Effector memory CD4-positive, alpha-beta T cell (primary cell): Measurements from ENCODE around the gene RDX.

Experiments used
- DNase-seq, 3 donors: peaks; one replicate each; pipeline ENCODE4 v3.0.0-alpha.2; 2020
- H3K27ac ChIP-seq: 2 replicates; pipeline ENCODE4 v1.7.0; 2013; ENCODE audit warnings: mild to moderate bottlenecking, low read length, moderate library complexity; ENCODE audit not compliant: insufficient read depth, poor library complexity, severe bottlenecking
- H3K27me3 ChIP-seq: replicated peaks from 2 replicates; pipeline ENCODE4 v1.7.0; 2013; ENCODE audit warnings: mild to moderate bottlenecking, low read length; ENCODE audit not compliant: insufficient read depth, control insufficient read depth, poor library complexity, severe bottlenecking
- H3K36me3 ChIP-seq: 2 replicates; pipeline ENCODE4 v1.7.0; 2013; ENCODE audit warnings: mild to moderate bottlenecking, low read length, moderate library complexity; ENCODE audit not compliant: control insufficient read depth, insufficient read depth
- H3K4me1 ChIP-seq: 2 replicates; pipeline ENCODE4 v1.7.0; 2013; ENCODE audit warnings: low read length, mild to moderate bottlenecking; ENCODE audit not compliant: control insufficient read depth, insufficient read depth, poor library complexity, severe bottlenecking
- H3K4me3 ChIP-seq: 2 replicates; pipeline ENCODE4 v1.7.0; 2013; ENCODE audit warnings: low read length, low read depth, mild to moderate bottlenecking; ENCODE audit not compliant: insufficient read depth, poor library complexity, severe bottlenecking
- H3K9me3 ChIP-seq: 2 replicates; pipeline ENCODE4 v1.7.0; 2013; ENCODE audit warnings: mild to moderate bottlenecking, low read length, moderate library complexity; ENCODE audit not compliant: control insufficient read depth
- total RNA-seq, 3 donors: gene quantifications; one replicate each; lab custom pipeline; 2026; lab: John Stamatoyannopoulos, UW

RDX gene
- 25.8 to 32.3 (median 28.5) reads per million in 3 donors for total RNA-seq

- H3K9me3 ChIP-seq: no peaks in the 10 kb centered on the region
- H3K27me3 ChIP-seq: no peaks in the 10 kb centered on the region
- peak within 1 kb of the TSS; percentile 97 for H3K4me3 ChIP-seq
- peak within 1 kb of the TSS; percentile 44 for H3K27ac ChIP-seq
- DNase-seq: peak; percentile 41 to 56 (median 56)
- H3K4me1 ChIP-seq: no peaks in the 10 kb centered on the region
- H3K36me3 ChIP-seq: no peaks in the 10 kb centered on the region
These were observed at the start of gene RDX for GRCh38 chr11:110296226-110297075. Gene RDX, minus strand, starts transcription at chr11:110296614. Its CDS starts 16,922 bp downstream, at chr11:110279692.

GRCh38 chr11:110345743-110346142 is 49.3 kb upstream of the RDX start:
- Histone ChIP-seq H3K27me3 (no peaks in the 10 kb centered on the region), H3K4me3 (no peak overlapping the region), H3K36me3 (no peaks in the 10 kb centered on the region), H3K4me1 (no peaks in the 10 kb centered on the region), H3K9me3 (no peaks in the 10 kb centered on the region), H3K27ac (no peak overlapping the region)
- DNase-seq: no peak

DNA sequence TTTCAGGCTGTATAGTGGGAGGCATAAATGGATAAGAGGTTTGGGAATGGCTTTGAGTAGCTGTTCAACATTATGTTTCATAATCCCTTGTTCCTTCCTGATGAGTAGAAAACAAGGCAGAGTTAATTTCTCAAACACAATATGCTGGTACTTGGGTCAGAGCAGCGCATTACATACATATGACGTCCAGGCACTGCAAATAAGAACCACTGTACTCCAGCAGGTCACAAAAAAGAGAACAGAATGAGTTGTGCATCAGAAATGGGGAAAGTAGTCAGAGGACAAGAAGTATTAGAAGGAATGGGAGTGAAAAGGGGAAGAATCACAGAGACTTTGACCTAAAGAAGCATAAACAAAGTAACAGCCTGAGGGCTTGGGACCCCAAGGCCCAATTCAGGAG is 44.0 kb upstream of the RDX start:
- Histone ChIP-seq H3K9me3 (no peaks in the 10 kb centered on the region), H3K27ac (no peak overlapping the region), H3K4me1 (no peaks in the 10 kb centered on the region), H3K27me3 (no peaks in the 10 kb centered on the region), H3K4me3 (no peak overlapping the region), H3K36me3 (no peaks in the 10 kb centered on the region)
- DNase-seq: no peak

- Histone ChIP-seq H3K4me1 (no peaks in the 10 kb centered on the region), H3K27ac (no peak overlapping the region)
- no peak for DNase-seq
These were observed 43.2 kb upstream of the RDX start for GRCh38 chr11:110339456-110340250.

DNA sequence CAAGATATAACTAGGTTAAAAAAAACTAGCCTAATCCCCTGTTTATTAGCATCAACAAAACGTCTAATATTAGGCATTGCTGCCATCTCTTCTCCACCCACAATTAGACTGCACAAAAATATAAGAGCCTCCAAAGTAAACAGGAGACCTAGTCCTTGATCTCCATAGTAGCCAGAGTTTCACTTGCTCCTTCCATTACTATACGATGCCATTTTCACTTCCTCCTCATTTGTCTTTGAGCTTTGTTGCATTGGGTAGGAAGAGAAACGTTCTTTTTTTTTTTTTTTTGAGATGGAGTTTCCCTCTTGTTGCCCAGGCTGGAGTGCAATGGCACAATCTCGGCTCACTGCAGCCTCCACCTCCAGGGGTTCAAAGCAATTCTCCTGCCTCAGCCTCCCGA is 42.3 kb upstream of the RDX start:
- Histone ChIP-seq H3K9me3 (no peaks in the 10 kb centered on the region), H3K4me1 (no peaks in the 10 kb centered on the region), H3K27me3 (no peaks in the 10 kb centered on the region), H3K36me3 (no peaks in the 10 kb centered on the region), H3K27ac (no peak overlapping the region), H3K4me3 (no peak overlapping the region)
- no peak for DNase-seq

More at GRCh38 chr11:110339456-110340250, 43.2 kb upstream of the RDX start:
- Histone ChIP-seq H3K4me3 (no peak overlapping the region), H3K9me3 (no peaks in the 10 kb centered on the region), H3K36me3 (no peaks in the 10 kb centered on the region), H3K27me3 (no peaks in the 10 kb centered on the region)

DNA sequence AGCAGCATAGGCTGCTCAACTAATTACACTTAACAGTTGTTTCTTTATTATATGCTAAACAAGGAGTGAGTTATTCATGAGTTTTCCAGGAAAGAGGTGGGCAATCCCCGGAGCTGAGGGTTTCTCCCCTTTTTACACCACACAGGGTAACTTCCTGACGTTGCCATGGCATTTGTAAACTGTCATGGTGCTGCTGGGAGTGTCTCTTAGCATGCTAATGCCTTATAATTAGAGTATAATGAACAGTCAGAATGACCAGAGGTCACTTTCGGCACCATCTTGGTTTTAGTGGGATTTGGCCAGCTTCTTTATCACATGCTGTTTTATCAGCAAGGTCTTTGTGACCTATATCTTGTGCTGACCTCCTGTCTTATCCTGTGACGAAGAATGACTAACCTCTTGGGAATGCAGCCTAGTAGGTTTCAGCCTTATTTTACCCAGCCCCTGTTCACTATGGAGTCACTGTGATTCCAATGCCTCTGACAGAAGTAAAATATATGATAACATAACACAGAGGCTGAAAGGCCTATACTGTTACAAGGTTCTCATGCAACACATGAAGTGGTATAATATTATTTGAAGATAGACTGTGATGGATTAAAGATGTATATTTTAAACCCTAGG is 41.3 kb upstream of the RDX start:
- H3K27me3 ChIP-seq: no peaks in the 10 kb centered on the region
- no peaks in the 10 kb centered on the region for H3K4me1 ChIP-seq
- H3K9me3 ChIP-seq: no peaks in the 10 kb centered on the region
- no peak overlapping the region for H3K4me3 ChIP-seq
- no peaks in the 10 kb centered on the region for H3K36me3 ChIP-seq
- no peak overlapping the region for H3K27ac ChIP-seq
- DNase-seq: no peak

DNA sequence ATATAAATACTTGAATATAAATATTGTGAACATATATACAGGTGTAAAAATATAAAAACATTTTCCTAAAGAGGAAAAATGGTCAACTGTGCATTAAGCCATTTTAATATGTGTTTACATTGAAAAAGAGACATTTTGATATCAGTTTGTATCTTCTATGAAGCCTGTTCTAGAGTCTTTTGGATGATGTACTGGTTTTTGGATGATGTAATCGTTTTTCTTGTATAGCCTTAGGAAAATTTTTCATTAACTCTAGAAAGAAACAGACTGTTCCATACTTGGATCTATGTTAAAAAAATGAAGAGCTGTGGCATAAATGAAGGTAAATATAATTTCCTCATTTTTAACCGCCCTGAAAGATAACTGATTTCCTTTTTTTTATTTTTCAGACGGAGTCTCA is 39.6 kb upstream of the RDX start:
- Histone ChIP-seq H3K36me3 (no peaks in the 10 kb centered on the region), H3K9me3 (no peaks in the 10 kb centered on the region), H3K4me1 (no peaks in the 10 kb centered on the region), H3K4me3 (no peak overlapping the region), H3K27ac (no peak overlapping the region), H3K27me3 (no peaks in the 10 kb centered on the region)
- no peak for DNase-seq

DNA sequence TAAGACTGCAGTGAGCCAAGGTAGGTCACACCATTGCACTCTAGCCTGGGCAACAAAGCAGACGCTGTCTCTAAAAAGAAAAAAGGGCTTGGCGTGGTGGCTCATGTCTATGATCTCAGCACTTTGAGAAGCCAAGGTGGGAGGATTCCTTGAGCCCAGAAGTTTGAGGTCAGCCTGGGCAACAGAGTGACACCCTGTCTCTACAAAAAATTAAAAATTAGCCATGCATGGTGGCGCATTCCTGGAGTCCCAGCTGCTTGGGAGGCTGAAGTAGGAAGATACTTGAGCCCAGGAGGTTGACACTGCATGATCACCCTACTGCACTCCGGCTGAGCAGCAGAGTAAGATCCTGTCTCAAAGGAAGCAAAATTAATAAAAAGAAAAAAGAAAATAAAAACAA is 38.9 kb upstream of the RDX start:
- no peaks in the 10 kb centered on the region for H3K9me3 ChIP-seq
- H3K27me3 ChIP-seq: no peaks in the 10 kb centered on the region
- H3K4me3 ChIP-seq: no peak overlapping the region
- no peak for DNase-seq
- no peak overlapping the region for H3K27ac ChIP-seq
- H3K36me3 ChIP-seq: no peaks in the 10 kb centered on the region
- H3K4me1 ChIP-seq: no peaks in the 10 kb centered on the region

DNA sequence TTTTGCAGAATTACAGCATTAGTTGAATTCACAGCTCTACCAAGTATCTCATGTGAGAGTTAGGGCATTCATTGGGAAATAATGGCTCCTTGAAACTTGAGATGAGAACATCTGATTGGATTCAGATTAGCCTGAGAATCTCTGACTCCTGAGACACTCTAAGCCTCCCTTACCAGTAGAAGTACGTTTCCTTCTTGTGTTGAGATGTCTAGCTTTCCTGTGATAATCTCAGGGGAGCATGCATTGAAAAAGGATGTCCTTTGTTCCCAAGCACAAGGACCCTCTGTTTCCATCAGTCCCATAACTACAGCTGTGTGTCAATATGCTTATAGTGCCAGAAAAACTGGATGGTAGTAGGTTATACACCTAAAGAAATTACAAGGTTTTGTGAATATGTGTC is 35.2 kb upstream of the RDX start:
- Histone ChIP-seq H3K4me1 (peaks cover 5% of the 10 kb centered on the region), H3K27me3 (no peaks in the 10 kb centered on the region), H3K4me3 (no peak overlapping the region), H3K9me3 (no peaks in the 10 kb centered on the region), H3K27ac (no peak overlapping the region), H3K36me3 (no peaks in the 10 kb centered on the region)
- no peak for DNase-seq
